Stimulated activated CD4-positive, alpha-beta T cell treated with anti-CD3 and anti-CD28 coated beads, Interleukin-1b, Interleukin-23, amount 100 ng/mL, for 24 hours (primary cell): ENCODE measurements around the gene DPYD.

Experiments used
- DNase-seq, 4 experiments: peaks; one replicate each; pipeline ENCODE4 v3.0.0-alpha.2; 2020; ENCODE audit warnings: low read depth in 4 of 4, low spot score in 1 of 4

DPYD gene

GRCh38 chr1:97163591-97164275 is 757.1 kb downstream of the DPYD start:
- no peak for DNase-seq

- DNase-seq, result no peak
Observed at GRCh38 chr1:97160818-97161217, 760.0 kb downstream of the DPYD start.

GRCh38 chr1:97159342-97159741 is 761.5 kb downstream of the DPYD start:
- no peak for DNase-seq

GRCh38 chr1:97158691-97159096 is 762.1 kb downstream of the DPYD start:
- DNase-seq, result no peak

GRCh38 chr1:97157991-97158390 is 762.8 kb downstream of the DPYD start:
- DNase-seq, result no peak

GRCh38 chr1:97151651-97152050 is 769.2 kb downstream of the DPYD start:
- no peak for DNase-seq

- no peak for DNase-seq
Observed at GRCh38 chr1:97145321-97145956, 775.4 kb downstream of the DPYD start.

- no peak for DNase-seq
Observed at GRCh38 chr1:97144527-97144926, 776.3 kb downstream of the DPYD start.

- DNase-seq, result no peak
Observed at GRCh38 chr1:97143236-97143882, 777.5 kb downstream of the DPYD start.

- DNase-seq, result no peak
Observed at GRCh38 chr1:97140611-97141010, 780.2 kb downstream of the DPYD start.

- DNase-seq, result no peak
Observed at GRCh38 chr1:97139512-97139911, 781.3 kb downstream of the DPYD start.

- no peak for DNase-seq
Observed at GRCh38 chr1:97138515-97139032, 782.3 kb downstream of the DPYD start.

GRCh38 chr1:97137862-97138514 is 782.8 kb downstream of the DPYD start:
- DNase-seq, result no peak

- no peak for DNase-seq
Observed at GRCh38 chr1:97136996-97137395, 783.8 kb downstream of the DPYD start.

- DNase-seq, result no peak
Observed at GRCh38 chr1:97135972-97136371, 784.9 kb downstream of the DPYD start.

GRCh38 chr1:97128426-97128825 is 792.4 kb downstream of the DPYD start:
- DNase-seq, result no peak

GRCh38 chr1:97123717-97124431 is 797.0 kb downstream of the DPYD start:
- no peak for DNase-seq

GRCh38 chr1:97120806-97121205 is 800.0 kb downstream of the DPYD start:
- no peak for DNase-seq

GRCh38 chr1:97119260-97120158 is 801.3 kb downstream of the DPYD start:
- no peak for DNase-seq

- DNase-seq, result no peak
Observed at GRCh38 chr1:97114842-97115241, 806.0 kb downstream of the DPYD start.
